ENCODE data around the gene E2F6. TPM values are rescaled to one million over a fixed set of nuclear protein-coding genes. Genes with fewer than 3 reads are reported as not detected.

E2F6 gene, protein sequence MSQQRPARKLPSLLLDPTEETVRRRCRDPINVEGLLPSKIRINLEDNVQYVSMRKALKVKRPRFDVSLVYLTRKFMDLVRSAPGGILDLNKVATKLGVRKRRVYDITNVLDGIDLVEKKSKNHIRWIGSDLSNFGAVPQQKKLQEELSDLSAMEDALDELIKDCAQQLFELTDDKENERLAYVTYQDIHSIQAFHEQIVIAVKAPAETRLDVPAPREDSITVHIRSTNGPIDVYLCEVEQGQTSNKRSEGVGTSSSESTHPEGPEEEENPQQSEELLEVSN
- 12.2 and 16.6 TPM in 2 replicates for total RNA-seq (2014; rRNA removed; shearing (Covaris generic))

DNA sequence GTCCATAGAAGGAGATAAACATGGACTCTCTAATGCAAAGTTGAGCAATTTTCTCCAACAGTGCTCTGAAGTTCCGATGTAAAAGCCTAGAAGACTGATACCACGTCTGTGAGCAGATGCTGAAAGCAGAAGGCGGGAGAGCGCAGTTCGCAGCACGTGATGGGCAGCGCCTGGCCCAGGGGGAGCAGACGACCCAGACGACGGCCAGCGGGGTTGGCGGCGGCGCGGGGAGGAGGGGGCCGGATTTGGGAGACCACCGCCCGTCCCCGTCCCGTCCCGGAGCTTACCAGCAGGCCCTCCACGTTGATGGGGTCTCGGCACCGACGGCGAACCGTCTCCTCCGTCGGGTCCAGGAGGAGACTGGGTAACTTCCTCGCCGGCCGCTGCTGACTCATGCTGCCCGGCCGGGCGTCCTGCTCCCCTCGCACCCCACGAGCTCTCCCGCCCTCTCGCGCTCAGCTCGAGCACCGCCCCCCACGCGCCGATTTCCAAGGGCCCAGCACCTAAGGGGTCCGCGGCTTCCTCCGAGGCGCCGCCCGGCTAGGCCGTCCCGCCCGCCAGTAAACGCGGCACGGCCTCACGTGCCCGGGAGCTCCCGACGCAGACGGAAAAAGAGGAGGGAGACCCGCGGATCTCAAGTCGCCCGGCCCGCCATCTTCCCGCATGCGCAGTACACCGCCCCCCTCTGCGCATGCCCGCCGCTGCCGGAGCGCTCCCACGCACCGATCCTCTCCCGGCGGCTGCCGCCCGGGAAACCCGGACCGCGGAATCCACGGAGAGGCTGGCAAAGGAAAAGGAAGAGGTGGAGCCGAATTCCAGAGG, at the start of gene E2F6:
Gene E2F6 (minus strand): TSS at position 677 of the 822 bp plus-strand sequence. CDS start 282 bp downstream, at position 395.
- DNase-seq (ENCODE audit: low read depth), result peak; percentile 88

DNA sequence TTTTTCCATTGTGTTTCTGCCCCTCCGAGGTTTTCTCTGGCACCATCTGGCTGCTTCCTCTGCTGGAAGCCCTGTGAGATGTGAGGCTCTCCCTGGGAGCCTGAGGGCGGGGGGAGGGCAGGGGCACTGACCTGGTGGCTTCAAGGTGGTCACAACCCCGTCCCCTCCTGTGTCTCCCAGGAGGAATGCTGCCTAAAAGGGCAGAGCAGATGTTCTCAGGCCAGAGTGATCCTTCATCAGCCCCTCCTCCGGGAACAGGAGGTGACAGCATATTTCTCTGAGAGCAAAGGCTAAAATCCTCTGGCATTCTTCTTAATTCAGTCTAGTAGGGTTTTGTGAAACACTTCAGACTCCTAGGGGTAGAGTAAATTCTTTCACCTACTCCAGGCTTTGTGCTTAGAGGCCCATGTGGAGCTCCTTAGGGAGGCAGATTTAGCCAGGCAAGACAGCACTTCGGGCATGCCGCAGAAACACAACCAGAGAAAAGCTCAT, 49.6 kb upstream of the E2F6 start:
- no peak for DNase-seq (ENCODE audit: low read depth)

DNA sequence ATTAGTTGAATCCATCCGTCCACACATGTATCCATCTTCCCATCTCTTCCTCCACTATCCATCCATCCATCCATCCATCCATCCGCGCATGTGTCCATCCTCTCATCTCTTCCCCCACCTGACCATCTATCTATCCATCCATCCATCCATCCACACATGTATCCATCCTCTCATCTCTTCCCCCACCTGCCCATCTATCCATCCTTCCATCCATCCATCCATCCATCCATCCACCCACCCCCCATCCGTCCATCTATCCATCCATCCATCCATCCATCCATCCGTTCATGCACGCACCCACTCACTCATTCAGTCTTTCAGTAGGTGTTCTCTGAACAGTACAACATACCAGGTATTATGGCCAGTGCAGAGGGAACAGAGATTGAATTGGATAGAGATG, 48.9 kb upstream of the E2F6 start:
- DNase-seq (ENCODE audit: low read depth), result no peak

DNA sequence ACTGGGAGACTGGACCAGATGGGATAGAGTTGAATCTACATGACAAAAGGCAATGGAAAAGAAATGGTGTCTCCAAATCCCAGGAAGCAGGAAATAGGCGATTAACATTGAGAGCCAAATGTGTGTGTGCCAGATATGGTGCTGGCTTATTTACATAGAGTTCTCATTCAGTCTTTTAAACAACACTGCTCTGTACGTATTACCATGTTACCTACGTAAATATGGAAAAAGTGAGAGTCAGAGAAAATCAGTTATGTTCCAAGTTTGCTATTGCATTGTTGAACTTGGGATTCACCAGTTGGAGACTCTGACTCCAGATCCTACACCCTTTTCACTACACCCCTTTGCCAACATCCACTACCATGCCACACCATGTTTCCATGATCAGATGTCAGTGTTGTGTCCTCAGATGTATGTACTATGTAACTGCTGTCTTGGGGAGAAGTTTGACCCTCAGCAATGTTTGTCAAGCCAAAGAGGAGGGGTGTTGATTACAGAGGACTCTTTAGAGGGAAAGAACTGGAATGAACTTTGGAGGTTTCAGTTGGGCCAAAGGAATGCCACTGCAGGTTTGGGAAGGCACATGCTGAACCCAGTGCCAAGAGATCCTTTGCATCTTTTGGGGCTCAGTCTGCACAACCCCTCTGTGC, 48.2 kb upstream of the E2F6 start:
- DNase-seq (ENCODE audit: low read depth), result no peak

DNA sequence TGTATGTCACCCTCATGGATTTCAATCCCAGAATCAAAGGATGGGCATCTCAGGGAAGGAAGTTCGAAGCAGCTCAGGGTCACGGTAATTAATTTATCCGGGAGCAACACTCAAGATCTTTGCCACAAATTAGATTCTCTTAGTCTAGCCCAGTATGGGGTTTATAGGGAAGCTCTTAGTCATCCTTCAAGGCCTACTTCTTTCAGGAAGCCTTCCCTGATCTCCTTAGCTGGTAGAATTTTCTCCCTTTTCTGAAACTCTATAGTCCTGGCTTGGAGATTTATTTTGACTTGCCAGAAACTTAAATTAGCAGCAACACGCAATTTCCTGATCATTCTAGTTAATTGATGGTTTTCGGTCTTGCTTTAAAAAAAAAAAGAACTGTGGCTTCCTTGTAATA, 47.4 kb upstream of the E2F6 start:
- no peak for DNase-seq (ENCODE audit: low read depth)

DNA sequence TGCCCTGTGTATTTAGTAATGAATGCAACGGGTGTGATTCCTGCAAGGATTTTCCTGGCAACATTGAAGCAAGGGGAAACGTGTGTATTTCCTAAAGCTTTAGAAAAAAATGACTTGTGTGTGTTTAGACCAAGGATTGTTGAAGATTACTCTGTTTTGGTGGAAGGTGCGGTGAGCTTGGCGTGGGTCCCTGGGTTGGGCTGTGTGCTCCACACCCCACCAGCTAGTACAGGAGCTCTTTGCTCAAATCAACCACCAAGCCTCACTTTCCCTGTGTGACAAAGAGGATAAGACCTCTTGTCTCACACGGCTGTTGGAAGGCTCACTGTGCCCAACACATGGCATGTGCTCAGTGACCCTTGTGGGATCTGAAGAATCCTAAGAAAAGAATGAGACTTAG, 46.5 kb upstream of the E2F6 start:
- no peak for DNase-seq (ENCODE audit: low read depth)

DNA sequence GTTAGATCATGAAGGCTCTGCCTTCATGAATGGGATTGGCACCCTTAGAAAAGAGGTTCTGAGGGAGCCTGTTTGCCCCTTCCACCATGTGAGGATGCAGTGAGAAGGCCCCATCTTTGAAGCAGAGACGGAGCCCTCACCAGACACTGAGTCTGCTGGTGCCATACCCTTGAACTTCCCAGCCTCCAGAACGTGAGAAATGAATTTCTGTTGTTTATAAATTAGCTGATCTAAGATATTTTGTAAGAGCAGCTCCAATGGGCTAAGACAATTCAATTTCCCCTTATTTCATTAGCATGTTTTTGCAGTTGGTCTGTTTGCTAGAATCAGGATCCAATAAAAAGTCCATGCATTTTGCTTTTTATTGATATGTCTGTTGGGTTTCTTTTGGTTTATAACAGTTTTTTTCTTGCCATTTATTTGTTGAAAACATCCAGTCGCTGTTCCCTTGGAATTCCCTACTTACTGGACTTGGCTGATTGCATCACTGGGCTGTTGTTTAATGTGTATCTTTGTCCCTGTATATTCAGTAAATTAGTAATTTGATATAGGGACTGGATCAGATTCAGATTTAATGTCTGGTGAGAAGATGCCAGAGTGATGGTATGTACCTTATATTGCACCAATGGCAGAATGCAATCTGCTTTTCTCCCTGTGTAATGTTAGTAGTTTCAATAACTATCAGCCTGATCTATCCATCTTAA, 43.8 kb upstream of the E2F6 start:
- no peak for DNase-seq (ENCODE audit: low read depth)

DNA sequence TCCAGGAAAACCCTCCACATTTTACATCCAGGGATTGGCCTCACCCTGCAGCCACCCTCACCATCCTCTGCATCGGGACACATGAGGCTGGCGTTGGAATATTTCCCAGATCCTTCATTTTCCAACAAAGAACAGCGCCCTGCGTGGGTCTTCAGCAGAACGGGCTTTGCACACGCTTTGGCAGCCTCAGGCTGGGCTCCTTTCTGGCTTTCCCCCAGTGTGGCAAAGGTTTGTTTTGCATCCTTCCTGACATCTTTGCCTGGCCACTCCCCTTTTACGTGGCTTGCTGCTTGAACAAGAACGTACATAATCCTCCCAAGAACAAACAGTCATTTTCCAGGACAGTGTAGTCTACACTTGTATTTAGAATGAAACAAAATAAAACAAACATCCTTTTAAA, 42.3 kb upstream of the E2F6 start:
- no peak for DNase-seq (ENCODE audit: low read depth)

DNA sequence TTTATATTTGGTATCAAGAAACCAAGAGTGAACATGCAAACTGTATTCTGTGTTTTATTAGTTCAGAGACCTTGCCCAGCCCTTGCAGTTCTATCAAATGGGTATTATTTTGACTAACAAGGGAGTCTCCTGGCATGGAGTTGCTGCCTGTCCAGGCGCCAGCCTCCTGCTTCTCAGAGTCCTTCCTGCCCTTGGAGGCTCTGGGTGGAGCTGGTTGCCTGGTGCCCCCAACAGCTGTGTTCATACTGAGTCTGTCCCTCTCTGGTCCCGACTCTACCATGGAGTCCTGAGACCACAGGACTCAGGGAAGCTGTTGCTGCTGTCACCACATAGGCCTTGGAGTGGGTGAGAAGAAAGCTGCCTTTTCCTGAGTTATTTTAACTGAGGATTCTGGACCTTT, 41.6 kb upstream of the E2F6 start:
- no peak for DNase-seq (ENCODE audit: low read depth)

DNA sequence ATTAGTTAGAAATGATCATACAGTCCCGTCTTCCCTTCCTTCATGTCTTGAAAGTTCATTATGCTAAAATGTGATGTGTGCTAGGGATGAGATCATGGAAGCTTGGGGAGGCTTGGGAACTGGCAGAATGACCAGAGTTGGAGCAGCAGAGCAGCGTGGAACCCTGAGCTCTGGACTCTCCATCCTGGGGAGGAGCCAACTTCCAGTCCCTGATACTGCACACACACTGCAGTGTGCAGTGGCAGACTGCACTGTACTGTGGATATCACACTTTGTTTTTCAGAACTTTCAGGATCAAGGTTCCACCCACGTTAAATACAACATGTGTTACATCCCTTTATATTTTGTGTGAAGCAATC, 40.6 kb upstream of the E2F6 start:
- no peak for DNase-seq (ENCODE audit: low read depth)

DNA sequence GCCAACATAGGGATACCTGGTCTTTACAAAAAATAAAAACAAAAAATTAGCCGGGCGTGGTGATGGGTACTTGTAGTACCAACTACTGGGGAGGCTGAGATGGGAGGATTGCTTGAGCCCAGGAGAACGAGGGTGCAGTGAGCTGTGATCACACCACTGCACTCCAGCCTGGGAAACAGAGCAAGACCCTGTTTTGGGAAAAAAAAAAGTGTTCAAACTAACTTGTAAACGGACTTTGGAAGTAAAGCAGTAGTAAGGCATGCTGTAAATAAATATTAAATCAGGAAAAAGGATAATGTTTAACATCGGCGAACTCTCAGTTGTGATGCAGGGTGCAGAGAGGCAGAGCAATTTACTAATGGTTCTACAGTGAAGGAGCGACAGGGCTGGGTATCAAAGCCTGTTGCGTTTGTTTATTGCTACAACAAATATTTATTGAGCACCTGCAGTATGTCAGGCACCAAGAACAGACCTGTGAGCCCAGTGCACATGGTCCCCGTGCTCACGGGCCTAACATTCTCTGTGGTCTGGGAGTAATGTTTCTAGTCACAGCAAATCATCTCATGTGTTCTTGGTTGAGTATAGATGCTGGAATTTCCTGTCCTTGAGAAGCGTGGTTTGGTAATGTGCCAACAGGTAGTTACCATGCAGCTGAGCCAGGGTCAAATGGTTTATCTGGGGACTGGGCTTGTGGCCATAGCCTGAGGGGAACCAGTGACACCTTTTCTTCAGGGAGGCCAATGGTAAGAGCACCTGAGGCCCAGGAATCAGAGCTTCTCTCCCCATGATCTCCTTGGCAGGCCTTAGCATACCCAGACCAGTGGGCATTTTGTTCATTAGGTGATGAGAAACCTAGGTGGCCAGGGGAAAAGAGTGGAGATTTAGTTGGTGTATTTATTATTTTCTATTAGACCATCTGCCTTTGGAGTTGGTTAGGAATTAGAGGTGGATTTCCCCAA, 40.0 kb upstream of the E2F6 start:
- peak; percentile 77 for DNase-seq (ENCODE audit: low read depth)

DNA sequence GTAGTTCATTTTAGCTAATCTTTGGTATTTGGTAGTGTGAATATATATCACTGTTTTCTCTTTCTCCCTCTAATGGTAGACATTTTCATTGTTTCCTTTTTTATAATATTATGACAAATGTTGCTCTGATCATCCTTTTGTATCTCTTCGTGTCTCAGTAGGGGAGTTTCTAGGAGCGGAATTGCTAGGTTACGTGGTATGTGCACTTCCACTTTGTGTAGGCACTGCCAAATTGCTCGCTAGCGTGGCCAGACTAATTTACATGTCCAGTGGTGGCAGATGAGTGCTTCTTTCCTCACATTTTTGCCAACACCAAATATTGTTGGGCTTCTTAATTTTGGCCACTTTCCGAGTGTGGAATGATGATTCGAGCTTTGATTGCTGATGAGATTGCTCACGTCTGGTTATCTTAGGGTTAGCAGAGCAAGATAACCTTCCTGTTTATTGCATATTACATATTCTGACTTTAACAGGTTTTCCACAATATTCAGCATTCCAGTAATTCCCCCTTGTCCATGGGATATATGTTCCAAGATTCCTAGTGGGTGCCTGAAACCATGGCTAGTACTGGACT, 37.5 kb upstream of the E2F6 start:
- peak; percentile 4 for DNase-seq (ENCODE audit: low read depth)

DNA sequence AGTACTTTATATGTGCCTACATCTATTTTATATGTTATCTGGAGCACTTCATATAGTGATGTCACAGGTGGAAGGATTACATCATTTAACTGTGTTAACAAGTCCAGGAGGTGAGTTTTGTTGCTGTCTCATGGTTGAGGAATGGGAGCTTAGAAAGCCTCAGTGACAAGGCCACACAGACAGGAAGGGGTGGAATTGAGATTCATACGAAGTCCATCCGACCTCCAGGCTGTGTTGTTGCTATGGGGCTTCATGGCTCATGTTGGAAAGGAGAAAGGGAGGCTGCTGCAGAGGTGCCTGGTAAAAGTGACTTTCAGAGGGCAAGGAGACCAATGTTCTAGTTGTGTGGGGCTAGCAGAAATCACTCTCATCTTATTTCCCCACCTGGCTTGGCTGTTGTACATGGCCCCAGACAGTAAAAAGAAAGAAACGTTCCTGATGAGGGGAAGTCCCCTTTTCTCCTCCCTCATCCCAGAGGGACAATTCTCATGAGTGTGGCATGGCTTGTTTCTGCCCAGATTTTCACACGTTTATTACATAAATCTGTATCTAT, 36.9 kb upstream of the E2F6 start:
- peak; percentile 61 for DNase-seq (ENCODE audit: low read depth)

DNA sequence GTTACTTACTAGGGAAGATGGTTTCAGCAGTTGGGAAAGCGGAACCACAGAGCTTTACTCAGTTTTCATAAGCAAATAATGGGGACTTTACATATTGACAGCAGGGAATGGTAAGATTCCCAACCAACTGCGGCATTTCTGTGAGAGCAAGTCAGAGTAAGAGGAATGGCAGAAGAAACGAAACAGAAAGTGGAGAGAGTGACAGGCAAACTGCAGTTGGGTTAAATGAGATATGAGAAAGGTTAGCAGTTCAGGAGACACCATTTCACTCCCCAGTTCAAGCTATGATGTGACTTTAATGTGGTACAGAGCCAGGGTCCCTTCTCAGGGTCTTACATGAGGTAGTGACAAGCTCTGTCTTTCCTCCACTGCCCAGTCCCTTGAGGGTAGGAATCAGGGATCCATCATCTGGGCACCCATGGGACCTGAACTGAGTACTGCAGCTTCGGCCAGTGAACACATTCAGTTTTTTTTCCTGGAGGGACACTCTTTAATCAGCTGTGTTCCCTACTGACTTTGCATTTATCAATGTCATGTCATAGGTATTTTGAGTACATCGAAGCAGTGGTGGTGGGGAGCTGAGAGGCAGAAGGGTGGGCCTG, 34.8 kb upstream of the E2F6 start:
- DNase-seq (ENCODE audit: low read depth), result peak; percentile 36

DNA sequence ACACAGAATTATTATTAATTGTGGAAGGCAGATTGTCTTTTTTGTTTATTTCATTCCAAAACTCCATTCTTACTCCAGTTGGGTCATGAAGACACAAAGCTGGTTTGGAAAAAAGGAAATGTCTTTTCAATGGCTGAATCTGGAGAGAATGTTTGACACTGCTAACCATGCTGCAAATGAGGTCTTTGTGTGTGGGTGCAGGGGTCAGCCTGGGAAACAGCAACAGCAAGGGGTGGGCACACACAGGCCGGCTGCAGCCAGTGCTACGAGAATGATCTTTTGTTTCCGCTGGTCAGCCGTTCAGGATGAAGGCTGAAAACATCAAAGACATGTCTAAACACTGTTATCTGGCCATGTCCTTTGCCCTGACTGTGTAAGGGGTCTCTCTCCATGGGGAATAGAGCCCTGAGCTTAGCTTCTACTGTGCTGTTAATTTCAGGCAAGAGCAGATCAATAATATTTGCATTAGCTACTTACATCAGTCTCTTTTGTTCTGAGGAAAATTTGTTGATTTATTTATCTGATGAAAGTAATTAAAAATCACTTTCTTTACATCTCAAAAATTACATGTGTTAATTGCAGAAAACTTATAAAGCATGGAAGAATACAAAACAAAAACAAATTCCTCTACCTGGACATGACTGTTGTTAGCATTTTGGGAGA, 33.3 kb upstream of the E2F6 start:
- no peak for DNase-seq (ENCODE audit: low read depth)

DNA sequence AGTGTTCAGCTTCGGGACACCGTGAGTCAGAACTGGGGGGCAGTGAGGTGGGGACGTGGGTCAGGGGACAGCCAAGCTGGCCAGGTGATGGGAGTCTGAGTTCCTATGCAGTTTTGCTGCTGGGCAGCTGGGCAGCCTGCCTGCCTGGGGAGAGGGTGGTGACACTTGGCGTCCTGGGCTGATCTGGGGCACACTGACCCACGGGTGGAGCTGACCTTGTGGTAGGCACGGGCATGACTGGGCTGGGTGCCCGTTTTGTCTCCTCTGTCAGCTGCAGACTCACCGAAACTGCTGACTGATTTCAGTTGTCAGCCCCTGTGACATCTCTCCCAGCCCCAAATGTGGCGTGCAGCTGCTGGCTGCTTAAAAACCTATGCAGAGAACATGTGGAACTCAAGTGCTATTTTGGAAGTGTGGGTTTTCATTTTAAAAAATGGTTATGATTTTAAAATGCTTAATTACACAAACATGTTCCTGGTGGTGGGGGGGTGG, 32.6 kb upstream of the E2F6 start:
- DNase-seq (ENCODE audit: low read depth), result peak; percentile 67

DNA sequence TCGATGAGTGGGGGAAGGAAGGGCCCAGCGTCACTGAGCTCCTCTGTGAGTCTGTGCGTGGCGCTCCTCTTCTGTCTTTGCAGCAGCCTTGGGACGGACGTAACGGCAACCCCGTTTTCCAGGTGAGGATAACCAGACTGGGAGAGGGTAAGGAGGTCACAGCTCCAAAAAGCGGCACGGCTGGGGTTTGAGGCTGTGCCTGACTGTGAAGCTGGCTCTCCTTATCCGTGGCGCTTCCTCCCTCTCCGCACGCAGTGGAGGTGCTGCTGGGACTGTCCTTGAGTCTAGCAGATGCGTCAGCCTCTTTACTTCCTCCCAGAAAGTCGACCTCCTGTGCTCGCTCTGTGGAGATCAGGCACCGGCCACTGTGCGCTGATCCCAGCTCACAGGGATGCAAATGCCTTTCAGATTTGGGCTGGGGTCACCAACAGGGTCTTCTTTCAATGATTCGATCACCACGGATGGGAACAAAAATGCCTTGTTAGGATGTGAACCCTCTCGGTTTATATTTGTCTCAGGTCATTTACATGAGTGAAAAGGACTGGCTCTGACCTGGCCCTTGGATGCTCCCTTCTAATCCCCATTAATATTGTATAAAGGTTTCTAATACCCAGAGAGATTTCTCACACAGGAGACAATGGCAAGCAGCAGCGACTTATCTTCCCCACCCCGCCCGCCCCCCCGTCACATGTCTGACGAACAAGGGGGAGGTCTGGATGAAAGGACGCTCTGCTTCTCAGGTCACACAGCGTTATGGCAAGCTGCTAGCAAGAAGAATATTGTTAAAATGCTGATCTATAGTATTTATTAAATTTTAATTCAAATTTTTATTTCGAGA, 30.1 kb upstream of the E2F6 start:
- DNase-seq (ENCODE audit: low read depth), result peak; percentile 14

DNA sequence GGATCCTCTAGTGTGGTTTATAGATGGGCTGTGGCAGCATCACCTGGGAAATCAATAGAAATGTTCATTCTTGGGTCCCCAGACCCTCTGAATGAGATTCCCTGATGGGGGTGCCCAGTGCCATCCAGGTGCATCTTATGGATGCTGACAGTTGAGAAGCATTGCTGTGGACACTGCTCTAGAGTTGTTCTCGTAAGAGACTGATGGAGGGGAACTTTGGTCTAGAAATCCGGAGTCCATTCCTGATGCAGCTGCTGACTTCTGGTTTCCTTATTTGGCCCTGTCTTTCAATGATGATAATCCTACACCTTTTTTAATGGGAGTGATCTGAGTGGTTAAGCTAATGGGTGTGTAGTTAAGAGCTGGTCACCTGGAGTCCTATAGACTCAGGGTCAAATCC, 28.3 kb upstream of the E2F6 start:
- DNase-seq (ENCODE audit: low read depth), result no peak

Data from M059J (cell line).